Kidney glomerular epithelial cell (primary cell): ENCODE results near the gene POMGNT1.

Experiments used
- DNase-seq: peaks from one replicate; lab custom pipeline; 2025; lab: John Stamatoyannopoulos, UW

POMGNT1 gene

DNA sequence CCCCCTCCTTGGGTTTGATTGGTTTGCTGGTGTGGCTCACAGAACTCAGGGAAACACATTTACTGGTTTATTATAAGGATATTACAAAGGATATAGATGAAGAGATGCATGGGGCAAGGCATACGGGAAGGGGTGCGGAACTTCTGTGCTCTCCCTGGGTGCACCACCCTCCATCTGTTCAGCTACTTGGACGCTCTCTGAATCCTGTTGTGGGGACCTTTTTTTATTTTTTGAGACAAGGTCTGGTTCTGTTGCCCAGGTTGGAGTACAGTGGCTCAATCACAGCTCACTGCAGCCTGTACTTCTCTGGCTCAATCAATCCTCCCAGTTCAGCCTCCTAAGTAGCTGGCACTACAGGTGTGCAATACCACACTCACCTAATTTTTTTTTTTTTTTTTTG, 12.3 kb upstream of the POMGNT1 start:
- no peak for DNase-seq

DNA sequence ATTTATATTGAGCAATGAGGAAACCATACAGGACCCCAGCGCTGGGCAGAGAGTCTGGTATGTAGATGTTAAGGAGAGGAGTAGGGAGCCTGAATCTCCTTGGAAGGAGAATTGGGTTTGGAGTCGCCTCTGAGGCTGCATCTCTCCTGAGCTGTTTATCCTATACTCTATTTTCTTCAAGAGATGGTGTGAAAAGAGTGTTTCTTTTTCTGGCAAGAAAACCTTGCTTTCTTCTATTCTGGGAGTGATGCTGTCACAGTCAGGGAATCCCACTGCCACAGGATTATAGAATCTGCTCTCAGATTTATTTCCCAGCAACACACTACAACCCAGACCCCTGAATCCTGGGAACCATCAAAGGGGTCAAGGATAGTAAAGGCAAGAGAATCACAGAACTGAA, 8.2 kb upstream of the POMGNT1 start:
- no peak for DNase-seq

DNA sequence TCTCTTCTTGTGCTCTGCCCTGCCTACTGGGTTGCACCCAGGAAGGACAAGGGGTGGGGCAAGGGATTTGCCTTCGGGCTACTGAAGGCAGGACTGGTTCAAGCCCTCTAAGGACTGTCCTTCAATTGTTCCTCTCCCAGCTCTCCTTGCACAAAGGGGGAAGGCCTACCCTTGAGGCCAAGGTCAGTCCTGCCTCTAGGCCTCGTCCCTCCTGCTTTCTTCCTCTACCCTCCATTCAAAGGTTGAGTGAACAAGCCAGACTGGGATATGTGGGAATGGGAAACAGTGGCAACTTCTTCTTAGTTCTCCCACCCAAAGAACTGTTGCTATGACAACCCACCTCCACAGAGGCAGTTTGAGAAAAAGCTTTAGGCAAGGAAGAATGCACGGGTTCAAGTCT, 7.6 kb upstream of the POMGNT1 start:
- DNase-seq: no peak

DNA sequence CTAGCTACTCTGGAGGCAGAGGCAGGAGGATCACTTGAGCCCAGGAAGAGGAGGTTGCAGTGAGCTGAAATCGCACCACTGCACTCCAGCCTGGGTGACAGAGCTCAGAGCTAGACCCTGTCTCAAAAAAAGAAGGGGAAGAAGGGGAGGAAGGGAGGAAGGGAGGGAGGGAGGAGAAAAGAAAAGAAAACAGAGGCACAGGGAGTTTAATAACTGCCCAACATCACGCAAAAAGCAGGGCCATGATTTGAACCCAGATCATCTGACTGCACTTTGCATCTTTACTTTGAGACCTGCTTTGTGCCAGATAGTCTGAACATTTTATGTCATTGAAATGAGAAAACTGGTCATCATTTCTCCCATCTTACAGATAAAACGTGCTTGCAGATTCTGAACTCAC, 6.9 kb upstream of the POMGNT1 start:
- no peak for DNase-seq

DNA sequence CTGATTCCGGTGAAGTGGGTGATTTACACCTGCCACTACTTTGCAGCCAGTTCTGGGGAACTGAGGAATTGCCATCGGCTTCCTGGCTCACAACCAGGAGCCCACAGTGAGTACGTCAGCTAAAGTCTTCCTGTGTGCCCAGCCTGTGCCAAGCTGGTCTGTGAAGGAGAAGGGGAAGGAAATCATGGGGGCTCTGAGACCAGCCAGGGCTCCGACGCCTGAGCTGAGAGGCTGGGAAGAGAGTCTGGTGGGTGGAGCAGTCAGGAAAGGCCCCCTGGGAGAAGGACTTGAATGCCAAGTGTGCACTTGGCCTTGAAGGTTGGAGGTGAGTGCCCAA, 6.1 kb upstream of the POMGNT1 start:
- DNase-seq: no peak

DNA sequence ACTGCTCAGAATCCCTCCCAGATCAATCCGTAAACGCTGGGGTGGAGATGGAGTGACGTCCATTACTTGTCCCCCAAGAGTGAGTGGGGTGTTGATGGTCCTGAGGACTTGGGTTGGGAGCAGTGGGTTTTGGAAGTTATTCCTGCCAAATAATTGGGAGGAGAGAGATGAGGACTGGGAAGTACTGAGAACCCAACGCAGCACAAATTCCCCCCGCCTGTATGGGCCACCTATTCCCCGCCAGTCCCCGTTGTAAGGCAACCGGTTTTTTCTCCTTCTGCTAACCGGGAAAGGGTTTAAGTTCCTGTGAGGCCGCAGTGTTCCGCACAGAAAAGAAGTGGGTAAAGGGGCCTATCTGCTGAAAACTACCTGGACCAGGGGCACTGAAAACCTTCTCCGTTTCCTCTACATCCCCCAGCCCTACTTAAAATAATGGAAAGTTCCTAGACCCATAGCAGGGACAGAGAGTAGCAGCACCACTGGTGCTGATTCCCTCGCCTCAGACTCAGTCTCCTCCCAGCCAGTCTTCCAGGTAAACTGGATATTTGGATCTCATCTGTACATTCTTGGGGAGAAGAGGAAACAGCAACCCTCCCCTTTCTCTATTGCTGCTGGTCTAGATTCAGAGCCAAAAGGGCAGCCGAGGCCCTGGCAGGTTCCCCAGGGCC, 5.6 kb upstream of the POMGNT1 start:
- no peak for DNase-seq

DNA sequence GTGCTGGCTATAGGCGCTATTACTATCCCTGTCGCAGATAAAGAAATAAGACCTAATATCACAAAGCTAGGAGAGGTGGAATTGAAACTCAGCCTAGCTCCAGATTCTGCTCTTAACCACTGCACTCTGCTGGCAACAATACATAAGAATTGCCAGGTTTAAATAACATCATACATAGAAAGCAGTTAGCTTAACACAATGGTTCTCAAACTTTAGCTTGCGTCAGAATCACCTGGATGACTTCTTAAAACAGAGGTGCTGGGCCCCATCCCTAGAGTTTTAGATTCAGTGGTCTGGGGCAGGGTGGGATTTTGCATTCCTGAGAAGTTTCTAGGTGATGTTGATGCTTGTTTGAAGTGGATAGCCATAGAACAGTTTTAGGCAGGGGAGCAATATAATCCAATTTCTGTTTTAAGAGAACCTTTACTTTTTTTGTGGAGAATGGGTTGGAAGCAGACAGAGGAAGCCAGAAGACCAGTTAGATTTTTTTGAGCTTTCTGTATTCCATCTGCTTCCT, 1.1 kb upstream of the POMGNT1 start:
- no peak for DNase-seq

DNA sequence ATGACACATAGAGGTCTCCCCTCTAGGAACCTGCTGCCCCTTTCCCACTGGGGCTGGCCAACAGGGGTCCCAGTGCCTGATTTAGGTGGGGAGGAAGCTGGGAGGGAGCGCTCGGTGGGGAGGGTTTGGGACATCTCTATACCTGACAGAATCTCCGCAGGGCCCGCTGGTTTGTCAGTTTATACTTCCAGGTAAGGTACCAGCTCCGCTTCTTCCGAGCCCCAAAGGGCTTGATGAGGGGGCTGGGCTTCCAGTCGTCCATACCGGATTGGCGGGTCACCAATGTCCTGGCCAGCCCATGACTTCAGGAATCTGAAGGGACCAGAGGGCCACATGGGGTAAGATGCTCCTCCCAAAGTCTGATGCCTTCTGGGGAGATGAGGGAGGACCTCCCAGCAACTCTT, 672 bp downstream of the POMGNT1 start:
- no peak for DNase-seq

DNA sequence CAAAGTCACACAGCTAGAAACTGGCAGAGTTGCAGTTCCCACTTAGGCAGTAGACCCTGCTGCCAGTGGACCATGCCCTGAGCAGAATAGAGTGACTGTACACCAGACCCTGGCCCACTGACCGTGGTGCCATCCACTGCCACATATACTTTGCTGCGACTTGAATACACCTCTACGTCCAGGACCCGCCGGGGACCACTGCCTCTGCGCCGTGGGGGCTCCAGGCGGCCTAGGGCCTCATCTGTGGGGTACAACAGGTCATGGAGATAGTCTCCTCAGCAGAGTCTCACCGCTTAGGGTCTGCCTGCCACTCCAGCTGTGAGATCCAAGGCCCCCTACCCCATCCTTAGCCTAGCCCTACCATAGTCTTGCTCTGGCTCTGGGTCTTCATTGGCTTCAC, 1.6 kb downstream of the POMGNT1 start:
- DNase-seq: no peak

DNA sequence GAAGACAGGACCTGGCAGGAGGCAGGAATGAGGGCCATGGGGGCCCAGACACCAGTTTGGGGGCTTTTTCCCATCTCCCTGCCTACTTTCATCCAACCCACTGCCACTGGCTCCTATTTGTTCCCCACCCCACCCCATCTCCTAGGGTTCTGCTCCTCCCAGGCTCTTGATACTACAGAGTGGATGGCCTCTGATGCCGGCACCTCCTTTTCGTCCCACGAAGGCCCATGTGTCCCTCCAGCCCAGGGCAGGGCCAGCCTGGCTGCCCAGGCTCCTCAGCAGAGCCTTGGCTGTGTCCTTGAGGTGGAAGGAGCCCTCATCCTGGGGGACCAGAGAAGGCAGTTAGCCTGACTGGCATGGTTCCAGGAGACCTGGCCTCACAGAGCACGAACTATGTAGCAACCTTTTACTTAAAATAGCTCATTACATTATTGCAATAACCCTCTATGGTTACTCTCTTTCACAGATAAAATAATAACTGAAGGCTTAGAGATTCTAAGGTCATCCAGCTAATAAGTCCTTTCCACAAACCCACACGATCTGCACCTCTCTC, 3.5 kb downstream of the POMGNT1 start:
- no peak for DNase-seq

DNA sequence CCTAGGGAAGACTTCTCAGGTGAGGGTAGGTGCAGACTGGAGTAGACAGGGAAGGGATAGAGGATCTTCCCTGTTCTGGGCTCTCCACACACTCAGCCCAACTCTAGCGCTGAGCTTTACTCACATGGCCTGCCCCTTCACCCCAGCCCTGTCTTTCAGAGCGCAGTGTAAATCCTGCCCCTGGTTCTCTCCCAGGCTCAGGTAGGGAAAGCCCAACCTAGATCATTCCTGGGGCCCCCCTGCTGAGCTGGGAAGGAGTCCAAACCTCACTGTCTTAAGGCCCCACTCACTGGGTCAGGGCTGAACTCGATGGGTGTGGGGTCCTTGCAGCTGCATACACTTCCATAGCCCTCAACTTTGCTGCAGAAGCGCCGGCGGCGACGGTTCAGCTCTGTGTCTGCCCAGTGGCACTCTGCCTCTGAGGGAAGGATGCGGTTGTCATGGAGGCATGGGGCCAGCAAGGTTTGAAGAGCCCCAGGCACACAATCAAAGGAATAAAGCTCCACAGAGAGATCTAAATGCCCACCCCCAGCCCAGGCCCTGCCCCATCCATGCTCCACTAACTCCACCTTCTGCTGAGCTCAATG, 4.2 kb downstream of the POMGNT1 start:
- no peak for DNase-seq

DNA sequence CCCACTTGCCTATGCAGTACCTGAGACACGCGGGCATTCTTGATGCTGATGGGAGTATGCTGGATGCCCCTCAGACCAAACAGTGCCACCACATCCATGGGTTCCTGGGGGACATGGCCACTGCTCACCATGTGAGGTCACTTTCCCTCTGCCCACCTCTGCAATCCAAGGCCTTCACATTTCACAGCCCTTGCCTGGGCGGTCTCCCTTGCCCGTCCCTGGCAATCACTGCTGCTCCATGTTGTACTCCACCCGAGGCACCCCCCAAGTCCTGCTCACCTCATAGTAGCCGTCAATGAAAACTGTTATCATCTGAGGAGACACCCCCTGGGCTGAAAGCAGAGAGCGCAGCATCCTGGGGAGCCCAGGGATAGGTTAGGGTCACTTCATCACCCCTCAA, 4.9 kb downstream of the POMGNT1 start:
- DNase-seq: no peak

DNA sequence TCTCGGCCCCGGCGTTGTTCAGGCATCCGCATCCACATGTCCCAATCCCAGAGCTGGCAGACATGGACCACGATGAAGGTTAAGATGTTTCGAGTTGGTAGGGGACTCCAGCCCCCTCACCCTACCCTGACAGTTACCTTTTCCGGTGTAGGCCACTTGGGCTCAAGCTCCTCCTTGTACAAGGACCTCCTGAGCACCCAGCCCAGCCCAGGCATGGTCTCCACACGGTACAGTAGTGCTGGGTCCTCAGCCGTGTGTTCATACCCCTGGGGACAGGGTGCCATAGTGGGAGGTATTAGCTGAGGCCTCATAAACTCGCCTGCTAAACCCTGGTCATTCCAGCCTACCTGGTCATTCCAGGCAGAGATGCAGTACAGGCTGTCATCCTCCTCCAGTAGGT, 6.1 kb downstream of the POMGNT1 start:
- no peak for DNase-seq

DNA sequence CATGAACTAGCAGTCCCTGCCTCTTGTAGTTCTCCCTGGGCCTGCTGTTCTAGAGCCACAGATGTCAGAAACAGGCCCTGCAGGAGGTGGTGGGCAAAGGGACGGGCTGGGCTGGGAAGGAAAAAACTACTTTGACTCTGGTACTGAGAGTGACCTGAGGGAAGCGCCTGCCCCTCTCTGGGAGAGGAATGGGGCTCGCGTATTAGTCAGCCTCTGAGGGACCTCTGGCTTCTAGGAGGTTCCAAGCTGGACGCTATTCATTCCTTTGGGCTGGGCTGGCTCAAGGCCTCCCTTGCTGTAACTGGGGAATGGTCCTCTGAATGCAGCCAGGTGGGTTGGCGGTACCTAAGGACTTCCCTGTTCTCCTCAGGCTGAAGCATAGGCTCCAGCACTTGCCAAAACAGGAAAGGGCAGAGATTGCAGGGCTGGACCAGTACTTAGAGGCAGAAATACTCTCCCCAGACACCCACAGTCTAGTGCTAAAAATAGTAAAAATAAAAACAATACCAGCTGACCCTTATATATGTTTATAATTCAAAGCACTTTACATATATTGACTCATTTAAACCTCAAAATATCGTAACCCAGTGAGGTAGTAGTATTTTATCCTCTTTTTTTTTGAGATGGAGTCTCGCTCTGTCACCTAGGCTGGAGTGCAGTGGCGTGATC, 7.1 kb downstream of the POMGNT1 start:
- DNase-seq: no peak

DNA sequence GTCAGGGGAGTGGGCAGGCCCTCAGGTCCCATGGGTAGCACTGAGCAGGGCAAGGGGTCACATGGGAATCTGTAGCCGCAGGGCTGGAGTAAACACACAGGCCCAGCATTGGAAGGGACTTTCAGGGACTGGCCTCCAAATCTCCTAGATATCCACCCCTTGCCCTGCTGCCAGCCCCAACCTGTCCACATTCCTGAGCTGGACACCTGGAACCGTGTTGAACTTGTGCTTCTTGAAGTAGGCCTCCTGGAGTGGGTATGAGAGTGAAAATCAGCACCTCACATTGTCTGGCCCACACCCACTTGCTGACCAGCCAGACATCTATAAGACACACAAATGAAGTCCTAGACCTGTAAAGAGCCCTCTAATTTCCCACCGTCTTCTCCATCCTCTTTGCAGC, 7.7 kb downstream of the POMGNT1 start:
- no peak for DNase-seq

DNA sequence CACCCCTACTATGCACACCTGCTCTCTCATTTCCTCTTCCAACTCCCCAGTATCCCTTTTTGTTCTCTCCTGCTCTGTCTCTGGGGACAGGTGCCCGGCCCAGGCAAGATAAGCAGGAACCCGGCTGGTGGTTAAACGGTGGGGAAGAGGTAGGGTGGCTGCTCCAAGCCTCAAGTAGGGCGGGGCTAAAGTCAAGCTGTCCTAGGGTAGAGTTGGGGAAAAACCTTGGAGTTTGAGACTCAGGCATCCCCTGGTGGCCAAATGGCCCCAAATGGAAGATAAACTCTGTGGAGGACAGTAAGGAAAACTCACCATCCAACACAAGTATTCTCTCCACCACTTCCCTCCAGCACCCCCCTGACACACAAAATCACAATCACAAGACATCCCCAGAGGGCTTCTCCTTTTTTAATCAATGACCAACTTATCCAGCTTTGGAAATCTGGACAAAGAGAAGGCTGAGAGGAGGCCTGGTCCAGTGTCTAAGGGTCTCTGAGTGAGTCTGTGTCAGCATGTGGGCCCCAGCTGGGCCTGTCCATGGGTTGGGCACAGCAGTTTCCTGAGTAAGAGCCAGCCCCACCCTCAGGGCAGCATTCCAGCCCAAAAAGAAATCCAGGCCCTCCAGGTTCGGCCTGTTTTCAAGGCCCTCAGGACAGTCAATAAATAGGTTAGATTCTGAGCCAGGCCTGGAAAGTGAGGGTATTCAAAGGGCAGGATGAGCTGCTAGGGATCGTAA, 9.8 kb downstream of the POMGNT1 start:
- DNase-seq: no peak

DNA sequence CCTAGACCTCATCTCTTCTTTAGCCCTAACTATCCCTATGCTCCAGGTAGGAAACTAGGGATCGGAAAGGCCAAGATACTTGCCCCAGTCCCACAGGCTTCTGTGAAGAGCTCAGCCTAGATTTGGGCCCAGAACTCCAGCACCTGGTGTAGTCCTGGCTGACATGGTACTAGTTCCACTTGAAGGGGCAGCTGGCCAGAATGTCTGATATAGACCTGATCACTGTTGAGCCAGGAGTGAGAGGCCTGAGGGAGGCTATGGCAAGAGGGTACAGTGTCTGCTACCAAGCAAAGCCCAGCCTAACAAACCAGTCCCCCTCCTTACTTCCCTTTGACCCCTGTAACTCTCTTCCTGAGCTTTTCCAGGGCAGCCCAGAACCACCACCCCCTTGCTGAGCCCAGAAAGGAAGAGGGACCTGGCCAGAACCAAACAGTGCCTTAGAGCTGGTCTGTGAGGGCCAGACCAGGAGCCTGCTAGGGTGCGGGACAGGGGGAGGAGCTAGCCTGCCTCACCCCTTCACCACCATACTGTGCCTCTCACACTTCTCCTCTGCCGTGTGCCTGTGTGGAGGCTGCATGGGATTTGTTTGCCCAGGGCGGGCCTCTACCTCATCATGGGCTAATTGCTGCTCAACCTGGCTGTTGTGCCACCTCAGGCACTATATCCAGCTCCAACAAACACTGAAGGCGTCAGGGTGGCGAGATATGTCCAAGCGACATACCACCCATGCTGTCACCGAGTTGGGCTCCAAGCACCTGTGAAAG, 10.9 kb downstream of the POMGNT1 start:
- DNase-seq: no peak

DNA sequence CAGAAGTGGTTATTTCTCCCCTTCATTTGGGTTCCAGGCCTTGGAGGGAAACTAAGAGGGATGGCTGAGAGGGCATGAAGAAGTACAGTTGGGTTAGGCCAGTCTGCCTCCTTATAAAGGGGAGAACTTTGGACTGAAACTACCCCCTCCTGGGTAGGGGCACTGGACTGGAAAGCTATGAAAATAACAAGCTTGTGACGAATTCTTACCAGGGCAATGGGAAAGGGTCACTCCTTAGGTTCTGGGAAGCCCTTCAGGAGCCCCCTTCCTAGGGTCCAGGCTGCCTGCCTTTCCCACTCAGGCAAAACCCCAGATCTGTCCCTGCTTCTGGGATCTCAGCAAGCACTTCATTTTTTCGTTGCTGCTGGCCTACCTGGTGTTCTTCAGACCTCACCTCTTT, 12.2 kb downstream of the POMGNT1 start:
- DNase-seq: no peak

DNA sequence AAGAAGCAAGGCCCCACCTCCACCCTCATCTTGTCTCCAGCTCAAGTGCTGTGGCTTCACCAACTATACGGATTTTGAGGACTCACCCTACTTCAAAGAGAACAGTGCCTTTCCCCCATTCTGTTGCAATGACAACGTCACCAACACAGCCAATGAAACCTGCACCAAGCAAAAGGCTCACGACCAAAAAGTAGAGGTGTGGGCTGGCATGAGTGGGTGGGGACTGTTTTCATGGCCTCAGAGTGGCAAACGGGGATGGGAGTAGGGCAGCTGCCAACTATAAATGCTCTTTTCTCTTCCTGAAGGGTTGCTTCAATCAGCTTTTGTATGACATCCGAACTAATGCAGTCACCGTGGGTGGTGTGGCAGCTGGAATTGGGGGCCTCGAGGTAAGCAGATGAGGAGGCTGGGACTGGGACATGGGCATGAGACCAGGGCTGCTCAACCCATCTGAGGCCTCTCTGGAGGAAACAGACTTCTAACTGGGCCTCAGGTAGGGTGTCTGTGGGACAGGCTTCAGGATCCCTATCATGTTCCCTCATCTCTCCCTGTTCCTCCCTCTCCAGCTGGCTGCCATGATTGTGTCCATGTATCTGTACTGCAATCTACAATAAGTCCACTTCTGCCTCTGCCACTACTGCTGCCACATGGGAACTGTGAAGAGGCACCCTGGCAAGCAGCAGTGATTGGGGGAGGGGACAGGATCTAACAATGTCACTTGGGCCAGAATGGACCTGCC, 13.1 kb downstream of the POMGNT1 start:
- no peak for DNase-seq

DNA sequence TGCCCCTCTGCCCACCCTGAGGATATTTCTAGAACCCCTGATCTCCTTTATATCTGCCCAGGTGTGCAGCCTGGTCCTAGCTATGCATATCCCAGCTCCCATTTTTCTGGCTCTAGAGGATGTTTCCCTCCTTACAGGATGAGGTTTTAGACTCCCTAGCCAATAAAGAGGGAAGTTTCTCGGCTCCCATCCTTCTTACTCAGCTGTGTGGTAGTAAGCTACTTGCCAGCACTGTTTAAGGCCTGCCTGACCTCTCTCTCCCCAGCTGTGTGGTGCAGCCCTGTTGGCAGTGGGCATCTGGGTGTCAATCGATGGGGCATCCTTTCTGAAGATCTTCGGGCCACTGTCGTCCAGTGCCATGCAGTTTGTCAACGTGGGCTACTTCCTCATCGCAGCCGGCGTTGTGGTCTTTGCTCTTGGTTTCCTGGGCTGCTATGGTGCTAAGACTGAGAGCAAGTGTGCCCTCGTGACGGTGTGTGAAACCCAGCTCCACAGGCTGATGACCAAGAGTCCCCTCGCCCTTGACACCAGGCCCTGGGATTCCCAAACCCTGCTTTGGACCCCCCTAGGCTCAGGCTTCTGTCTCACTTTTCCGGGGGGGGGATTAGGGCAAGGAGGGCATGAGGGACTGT, 14.2 kb downstream of the POMGNT1 start:
- no peak for DNase-seq
